GM12872 (cell line): ENCODE data around the gene TANGO6.

Experiments used
- CTCF ChIP-seq: IDR thresholded peaks from 3 replicates; pipeline ENCODE4 v1.5.1; 2011; ENCODE audit warnings: low read depth, mild to moderate bottlenecking, low read length, moderate library complexity; ENCODE audit not compliant: insufficient read depth

The TANGO6 gene

GRCh38 chr16:68869492-68870088, 26.3 kb downstream of the TANGO6 start:
- TF ChIP-seq CTCF = no peak

- TF ChIP-seq CTCF = no peak
Observed at GRCh38 chr16:68873635-68874471, 30.5 kb downstream of the TANGO6 start.

GRCh38 chr16:68875871-68876270, 32.5 kb downstream of the TANGO6 start:
- TF ChIP-seq CTCF = no peak

DNA sequence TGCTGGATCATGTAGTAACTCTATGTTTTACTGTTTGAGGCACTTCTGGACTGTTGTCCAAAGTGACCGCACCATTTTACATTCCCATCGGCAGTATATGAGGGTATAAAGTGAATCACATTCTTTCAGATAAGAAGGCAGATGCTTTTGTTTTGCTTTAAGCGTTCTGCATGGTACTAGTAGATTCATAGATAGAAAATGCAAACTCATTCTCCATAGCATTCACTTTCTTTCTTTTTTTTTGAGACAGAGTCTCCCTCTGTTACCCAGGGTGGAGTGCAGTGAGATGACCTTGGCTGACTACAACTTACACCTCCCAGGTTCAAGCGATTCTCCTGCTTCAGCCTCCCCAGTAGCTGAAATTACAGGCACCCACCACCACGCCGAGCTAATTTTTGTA, 40.4 kb downstream of the TANGO6 start:
- TF ChIP-seq CTCF = no peak

- no peak for TF ChIP-seq CTCF
Observed at GRCh38 chr16:68884401-68884800, 41.1 kb downstream of the TANGO6 start.

GRCh38 chr16:68884861-68885720, 41.8 kb downstream of the TANGO6 start:
- no peak for TF ChIP-seq CTCF

DNA sequence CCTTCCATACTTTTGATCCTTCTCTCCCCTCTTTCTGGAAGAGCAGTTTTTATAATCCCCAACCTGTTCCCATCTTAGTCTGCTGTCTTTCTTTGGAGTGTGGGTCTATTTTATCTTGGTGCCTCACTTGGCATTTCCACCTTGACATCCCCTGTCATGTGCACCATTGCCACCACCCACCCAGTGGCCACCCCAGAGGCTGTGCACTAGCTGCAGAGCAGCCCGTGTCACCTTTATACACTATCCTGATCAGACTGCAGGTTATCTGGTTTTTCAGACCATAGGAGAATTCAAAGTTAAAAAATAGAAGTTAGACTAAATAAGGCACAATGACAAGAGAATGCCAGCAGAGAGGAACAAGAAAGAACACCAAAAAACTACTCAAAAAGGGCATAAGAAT, 43.8 kb downstream of the TANGO6 start:
- TF ChIP-seq CTCF = no peak
